ENCODE data around the gene GABRG3.

GABRG3 gene

GRCh38 chr15:27061739-27062138, 90.8 kb downstream of the GABRG3 start (continued):
- TF ChIP-seq TCF4 (CRISPR knock-in tag; IDR thresholded peaks at IDR 0.05; ENCODE audit: borderline replicate concordance) (no peak), OSR1 (CRISPR knock-in tag; IDR thresholded peaks at IDR 0.05) (no peak), ZNF8 (CRISPR knock-in tag; IDR thresholded peaks at IDR 0.05) (no peak), SNAI2 (CRISPR knock-in tag; IDR thresholded peaks at IDR 0.05) (no peak), ZNF565 (CRISPR knock-in tag; conservative IDR thresholded peaks at IDR 0.05; ENCODE audit: low read depth) (no peak), CSDC2 (CRISPR knock-in tag; IDR thresholded peaks at IDR 0.05) (no peak), CREB5 (CRISPR knock-in tag; IDR thresholded peaks at IDR 0.05; ENCODE audit: low read depth) (no peak)

GRCh38 chr15:27062951-27063350, 92.0 kb downstream of the GABRG3 start:
- no peak for ATAC-seq
- no peak for TF ChIP-seq CSDC2 (CRISPR knock-in tag; IDR thresholded peaks at IDR 0.05)
- TF ChIP-seq OSR1 (CRISPR knock-in tag; IDR thresholded peaks at IDR 0.05): no peak
- TF ChIP-seq PPARA (CRISPR knock-in tag; IDR thresholded peaks at IDR 0.05; ENCODE audit: borderline replicate concordance): no peak
- no peak for TF ChIP-seq GLIS3 (CRISPR knock-in tag; IDR thresholded peaks at IDR 0.05)
- no peak for TF ChIP-seq TOX (CRISPR knock-in tag; IDR thresholded peaks at IDR 0.05; ENCODE audit: borderline replicate concordance)
- TF ChIP-seq ZFP30 (CRISPR knock-in tag; IDR thresholded peaks at IDR 0.05): no peak
- TF ChIP-seq ZFP3 (CRISPR knock-in tag; IDR thresholded peaks at IDR 0.05): no peak
- TF ChIP-seq PATZ1 (CRISPR knock-in tag; IDR thresholded peaks at IDR 0.05; ENCODE audit: borderline replicate concordance): no peak
- TF ChIP-seq CREB5 (CRISPR knock-in tag; IDR thresholded peaks at IDR 0.05; ENCODE audit: low read depth): no peak

- ATAC-seq: no peak
- TF ChIP-seq ISL1 (CRISPR knock-in tag; IDR thresholded peaks at IDR 0.05) (no peak), SNAI2 (CRISPR knock-in tag; IDR thresholded peaks at IDR 0.05) (no peak), GLIS3 (CRISPR knock-in tag; IDR thresholded peaks at IDR 0.05) (no peak), ZNF565 (CRISPR knock-in tag; conservative IDR thresholded peaks at IDR 0.05; ENCODE audit: low read depth) (no peak), ZNF8 (CRISPR knock-in tag; IDR thresholded peaks at IDR 0.05) (no peak), OSR1 (CRISPR knock-in tag; IDR thresholded peaks at IDR 0.05) (no peak), ZC3H10 (CRISPR knock-in tag; IDR thresholded peaks at IDR 0.05) (no peak), TCF4 (CRISPR knock-in tag; IDR thresholded peaks at IDR 0.05; ENCODE audit: borderline replicate concordance) (no peak), ESRRG (CRISPR knock-in tag; IDR thresholded peaks at IDR 0.05) (no peak), ZNF70 (CRISPR knock-in tag; IDR thresholded peaks at IDR 0.05) (no peak)
These were observed 93.1 kb downstream of the GABRG3 start for GRCh38 chr15:27064080-27064479.

- no peak for ATAC-seq
- TF ChIP-seq ESRRG (CRISPR knock-in tag; IDR thresholded peaks at IDR 0.05): no peak
- TF ChIP-seq ISL1 (CRISPR knock-in tag; IDR thresholded peaks at IDR 0.05): no peak
- TF ChIP-seq CREB5 (CRISPR knock-in tag; IDR thresholded peaks at IDR 0.05; ENCODE audit: low read depth): no peak
- no peak for TF ChIP-seq ZNF565 (CRISPR knock-in tag; conservative IDR thresholded peaks at IDR 0.05; ENCODE audit: low read depth)
- TF ChIP-seq POU6F1 (CRISPR knock-in tag; IDR thresholded peaks at IDR 0.05; ENCODE audit: borderline replicate concordance, low read depth): no peak
- TF ChIP-seq CSDC2 (CRISPR knock-in tag; IDR thresholded peaks at IDR 0.05): no peak
- TF ChIP-seq TSHZ2 (CRISPR knock-in tag; IDR thresholded peaks at IDR 0.05): no peak
- TF ChIP-seq SNAI2 (CRISPR knock-in tag; IDR thresholded peaks at IDR 0.05): no peak
These were observed 94.2 kb downstream of the GABRG3 start for GRCh38 chr15:27065151-27065550.

All from SK-N-SH treated with all-trans-retinoic acid at 6 μM for 48 hours (cell line).